Epidermal melanocyte (primary cell): ENCODE measurements around the gene EFCAB12.
"Not testable (repeated sequence)": the region's sequence is repeated elsewhere in the genome, so short reads cannot be mapped to it uniquely, and the experiment has no call there.

Experiments used
- DNase-seq: peaks from one replicate; pipeline ENCODE4 v3.0.0; 2011; ENCODE audit warnings: low spot score; ENCODE audit not compliant: insufficient read length

Gene EFCAB12

GRCh38 chr3:129369711-129370110 is 58.7 kb downstream of the EFCAB12 start:
- DNase-seq = no peak

GRCh38 chr3:129367821-129368220 is 60.6 kb downstream of the EFCAB12 start:
- DNase-seq = no peak

GRCh38 chr3:129366312-129366831 is 62.1 kb downstream of the EFCAB12 start:
- no peak for DNase-seq

- DNase-seq = no peak
Observed at GRCh38 chr3:129365296-129366136, 62.9 kb downstream of the EFCAB12 start.

- not testable (repeated sequence) for DNase-seq
Observed at GRCh38 chr3:129364811-129365210, 63.6 kb downstream of the EFCAB12 start.

- not testable (repeated sequence) for DNase-seq
Observed at GRCh38 chr3:129363356-129363755, 65.1 kb downstream of the EFCAB12 start.

- DNase-seq = no peak
Observed at GRCh38 chr3:129360705-129361460, 67.6 kb downstream of the EFCAB12 start.

- no peak for DNase-seq
Observed at GRCh38 chr3:129360171-129360611, 68.2 kb downstream of the EFCAB12 start.

GRCh38 chr3:129358772-129359371 is 69.6 kb downstream of the EFCAB12 start:
- no peak for DNase-seq

GRCh38 chr3:129358177-129358771 is 70.2 kb downstream of the EFCAB12 start:
- no peak for DNase-seq

- DNase-seq = no peak
Observed at GRCh38 chr3:129357616-129358015, 70.8 kb downstream of the EFCAB12 start.

GRCh38 chr3:129356756-129357425 is 71.5 kb downstream of the EFCAB12 start:
- DNase-seq = no peak

GRCh38 chr3:129353589-129353941 is 74.9 kb downstream of the EFCAB12 start:
- no peak for DNase-seq

GRCh38 chr3:129352650-129353588 is 75.5 kb downstream of the EFCAB12 start:
- DNase-seq = no peak

- no peak for DNase-seq
Observed at GRCh38 chr3:129352045-129352444, 76.4 kb downstream of the EFCAB12 start.
